Renal cortex interstitium (tissue), 11 donors: Measurements from ENCODE around the gene IRX2. TPM values are rescaled to one million over a fixed set of nuclear protein-coding genes. Genes with fewer than 3 reads are reported as not detected.

ENCODE experiments used
- DNase-seq, 11 donors: peaks; one replicate each; pipeline ENCODE4 v3.0.0-alpha.2; 2013; ENCODE audit warnings: low read depth in 9 of 11, low spot score in 4 of 11; ENCODE audit errors: extremely low read depth in 1 of 11
- polyA plus RNA-seq, 3 donors: library from polyadenylated mRNA; unstranded; fragments of 120-200 nt; gene quantifications; one replicate each; pipeline ENCODE4 v1.2.1, GENCODE V29; 2013; ENCODE audit not compliant: insufficient read length in 3 of 3

The IRX2 gene
- polyA plus RNA-seq, 3 donors: 19.8 to 29.6 (median 27.0) TPM

- no peak for DNase-seq
Observed at GRCh38 chr5:2703615-2704014, 47.9 kb downstream of the IRX2 start.

- no peak for DNase-seq
Observed at GRCh38 chr5:2703041-2703440, 48.4 kb downstream of the IRX2 start.

- DNase-seq: no peak
Observed at GRCh38 chr5:2702096-2702879, 49.2 kb downstream of the IRX2 start.

GRCh38 chr5:2701592-2701991, 49.9 kb downstream of the IRX2 start:
- no peak for DNase-seq

GRCh38 chr5:2700876-2701275, 50.6 kb downstream of the IRX2 start:
- DNase-seq: no peak

GRCh38 chr5:2699686-2700085, 51.8 kb downstream of the IRX2 start:
- DNase-seq: no peak

- no peak for DNase-seq
Observed at GRCh38 chr5:2699231-2699630, 52.2 kb downstream of the IRX2 start.

GRCh38 chr5:2698581-2698980, 52.9 kb downstream of the IRX2 start:
- no peak for DNase-seq

- no peak for DNase-seq
Observed at GRCh38 chr5:2697446-2698200, 53.9 kb downstream of the IRX2 start.

GRCh38 chr5:2697041-2697440, 54.4 kb downstream of the IRX2 start:
- DNase-seq: no peak
